ENCODE measurements around the gene MRPS34.

Gene MRPS34

GRCh38 chr16:1794221-1794871 is 21.4 kb upstream of the MRPS34 start:
- DNase-seq: no peak

DNA sequence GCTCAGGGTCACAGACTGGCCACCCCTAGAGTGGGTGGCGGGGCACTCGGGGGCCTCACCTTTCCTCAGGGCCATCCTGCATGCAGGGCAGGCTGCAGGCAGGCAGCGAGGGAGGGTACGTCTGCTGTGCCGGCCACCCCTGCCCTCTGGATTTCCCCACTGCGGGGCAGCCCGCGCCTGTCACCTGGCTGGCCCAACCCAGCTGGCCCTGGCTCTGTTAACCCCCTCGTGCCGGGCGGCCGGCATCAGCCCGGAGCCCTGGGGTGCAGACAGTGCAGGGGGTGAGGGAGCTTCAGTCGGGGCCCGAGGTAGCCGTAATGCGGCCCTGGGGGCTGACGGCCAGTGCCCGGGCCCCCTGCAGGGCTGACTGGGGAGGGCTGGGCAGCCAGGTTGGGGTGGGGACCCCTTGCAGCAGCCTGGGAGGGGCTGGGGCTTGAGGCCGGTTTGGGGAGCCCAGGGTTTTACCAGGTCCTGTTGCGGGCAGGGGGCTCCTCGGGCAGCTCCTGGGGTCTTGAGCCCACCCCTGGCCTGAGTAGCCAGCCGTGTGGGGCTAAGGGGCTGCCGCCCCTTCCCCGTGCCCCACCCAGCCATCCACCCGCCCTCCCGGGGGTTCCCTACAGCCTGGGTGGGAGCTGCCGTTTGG is 20.8 kb upstream of the MRPS34 start, which contains the start of gene IGFALS:
IGFALS (minus strand) TSS at position 128 of the 643 bp plus-strand sequence; CDS start at position 75, 53 bp downstream.
- no peak for DNase-seq

- DNase-seq: no peak
Observed at GRCh38 chr16:1792836-1793577, 20.1 kb upstream of the MRPS34 start.

- DNase-seq: no peak
Observed at GRCh38 chr16:1791943-1792812, 19.2 kb upstream of the MRPS34 start.

GRCh38 chr16:1791256-1791942 is 18.5 kb upstream of the MRPS34 start:
- DNase-seq: no peak

DNA sequence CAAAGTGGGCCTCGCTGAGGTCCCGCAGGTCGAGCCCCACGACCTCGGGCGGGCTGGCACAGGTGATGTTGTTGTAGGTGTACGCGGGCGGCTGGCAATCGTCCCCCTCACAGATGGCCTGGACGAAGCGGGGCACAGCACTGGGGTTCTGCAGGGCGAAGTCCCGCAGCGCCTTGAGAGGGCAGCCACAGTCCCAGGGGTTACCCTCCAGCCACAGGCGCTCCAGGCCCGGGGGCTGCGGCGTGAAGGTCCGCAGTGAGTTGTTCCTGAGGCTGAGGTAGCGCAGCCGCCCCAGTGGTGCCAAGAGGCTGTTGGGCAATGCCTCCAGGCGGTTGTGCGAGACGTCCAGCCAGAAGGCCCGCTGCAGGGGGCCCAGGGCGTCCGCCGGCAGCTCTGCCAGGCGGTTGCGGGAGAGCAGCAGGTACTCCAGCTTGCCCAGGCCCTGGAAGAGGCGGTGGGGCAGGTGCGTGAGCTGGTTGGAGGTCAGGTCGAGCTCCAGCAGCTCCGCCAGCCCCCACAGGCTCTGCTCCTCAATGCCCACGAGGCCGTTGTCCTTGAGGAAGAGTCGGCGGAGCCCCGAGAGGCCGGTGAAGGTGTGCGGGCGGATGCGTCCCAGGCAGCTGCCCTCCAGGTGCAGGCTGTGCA is 17.8 kb upstream of the MRPS34 start:
- DNase-seq: no peak

DNA sequence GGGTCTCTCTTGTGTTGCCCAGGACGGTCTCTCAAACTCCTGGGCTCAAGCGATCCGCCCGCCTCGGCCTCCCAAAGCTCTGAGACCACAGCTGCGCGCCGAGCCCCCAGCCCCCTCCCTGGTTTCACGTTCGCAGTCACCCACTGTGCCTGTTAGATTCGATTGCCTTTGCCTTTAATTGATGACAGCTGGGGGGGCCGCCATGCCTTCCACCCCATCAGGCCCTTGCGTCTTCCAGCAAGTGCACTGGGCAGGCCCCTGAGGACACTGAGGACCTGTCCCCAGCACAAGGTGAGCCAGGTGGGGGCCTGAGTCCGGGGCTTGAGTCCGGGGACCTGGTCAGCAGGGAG is 17.3 kb upstream of the MRPS34 start:
- no peak for DNase-seq

DNA sequence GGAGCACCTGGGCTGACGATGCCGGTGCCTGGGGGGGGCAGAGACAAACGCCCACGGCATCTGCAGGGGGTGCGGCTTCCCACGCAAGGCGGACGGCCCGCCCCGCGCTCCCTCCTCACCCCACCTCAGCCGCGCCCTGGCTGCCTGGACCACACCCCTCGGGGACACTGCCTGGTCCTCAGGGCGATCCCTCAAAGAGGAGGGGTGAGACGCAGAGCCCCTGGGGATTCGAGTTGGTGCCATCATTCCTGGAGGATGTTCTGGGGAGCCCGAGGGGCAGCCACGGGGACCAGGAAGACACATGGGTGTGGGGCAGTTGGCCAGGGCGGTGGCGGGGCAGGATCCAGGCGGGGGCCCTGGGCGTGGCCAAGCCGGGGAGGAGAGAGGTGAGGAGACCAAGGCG is 16.7 kb upstream of the MRPS34 start:
- no peak for DNase-seq

DNA sequence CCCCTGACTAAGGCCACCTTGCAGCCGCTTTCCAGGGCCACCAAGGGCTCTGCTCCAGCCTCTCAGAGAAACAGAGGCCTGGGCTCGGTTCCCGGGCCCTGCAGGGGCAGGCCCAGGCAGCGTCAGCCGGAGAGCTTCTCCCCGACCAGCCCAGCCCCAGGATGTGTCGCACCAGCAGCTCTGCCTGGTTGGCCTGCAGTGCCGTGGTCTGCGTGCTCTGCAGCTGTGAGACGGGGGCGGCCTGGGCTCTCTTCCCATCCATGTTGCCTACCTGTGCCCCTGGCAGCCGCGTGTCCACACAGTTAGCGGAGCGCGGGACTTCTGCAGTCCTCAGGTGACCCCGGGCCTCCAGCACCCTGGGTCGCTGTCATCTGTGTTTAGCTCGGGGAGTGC is 15.8 kb upstream of the MRPS34 start:
- no peak for DNase-seq

GRCh38 chr16:1788095-1788707 is 15.3 kb upstream of the MRPS34 start:
- no peak for DNase-seq

DNA sequence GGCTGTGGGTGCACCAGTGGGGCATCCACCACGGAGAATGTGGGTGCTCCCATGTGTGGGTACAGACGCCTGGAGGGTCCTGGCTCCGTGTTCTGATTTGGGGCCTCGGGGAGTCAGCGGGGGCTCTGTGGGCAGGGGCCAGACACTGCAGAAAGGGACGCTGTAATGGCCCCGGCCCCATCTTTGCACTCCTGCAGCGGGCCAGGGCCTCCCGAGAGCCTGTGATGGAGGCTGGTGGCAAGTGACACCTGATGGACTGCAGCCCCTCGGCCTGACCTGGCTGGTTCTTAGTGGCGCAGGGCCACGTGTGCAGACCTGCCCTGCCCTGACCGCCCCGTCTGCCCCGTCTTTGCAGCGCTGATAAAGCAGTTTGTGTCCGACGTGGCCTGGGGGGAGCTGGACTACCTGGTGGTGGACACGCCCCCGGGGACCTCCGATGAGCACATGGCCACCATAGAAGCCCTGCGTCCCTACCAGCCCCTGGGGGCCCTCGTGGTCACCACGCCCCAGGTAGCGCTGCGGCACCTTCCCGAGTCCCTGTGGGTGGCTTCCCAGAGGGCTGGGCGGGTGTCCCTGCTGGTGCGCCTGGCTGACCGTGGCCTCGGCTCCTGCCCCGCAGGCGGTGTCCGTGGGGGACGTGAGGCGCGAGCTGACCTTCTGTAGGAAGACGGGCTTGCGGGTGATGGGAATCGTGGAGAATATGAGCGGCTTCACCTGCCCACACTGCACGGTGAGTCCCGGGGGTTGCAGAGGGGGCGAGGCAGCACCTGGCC is 14.6 kb upstream of the MRPS34 start:
- no peak for DNase-seq

GRCh38 chr16:1787056-1787321 is 14.1 kb upstream of the MRPS34 start:
- DNase-seq: no peak

DNA sequence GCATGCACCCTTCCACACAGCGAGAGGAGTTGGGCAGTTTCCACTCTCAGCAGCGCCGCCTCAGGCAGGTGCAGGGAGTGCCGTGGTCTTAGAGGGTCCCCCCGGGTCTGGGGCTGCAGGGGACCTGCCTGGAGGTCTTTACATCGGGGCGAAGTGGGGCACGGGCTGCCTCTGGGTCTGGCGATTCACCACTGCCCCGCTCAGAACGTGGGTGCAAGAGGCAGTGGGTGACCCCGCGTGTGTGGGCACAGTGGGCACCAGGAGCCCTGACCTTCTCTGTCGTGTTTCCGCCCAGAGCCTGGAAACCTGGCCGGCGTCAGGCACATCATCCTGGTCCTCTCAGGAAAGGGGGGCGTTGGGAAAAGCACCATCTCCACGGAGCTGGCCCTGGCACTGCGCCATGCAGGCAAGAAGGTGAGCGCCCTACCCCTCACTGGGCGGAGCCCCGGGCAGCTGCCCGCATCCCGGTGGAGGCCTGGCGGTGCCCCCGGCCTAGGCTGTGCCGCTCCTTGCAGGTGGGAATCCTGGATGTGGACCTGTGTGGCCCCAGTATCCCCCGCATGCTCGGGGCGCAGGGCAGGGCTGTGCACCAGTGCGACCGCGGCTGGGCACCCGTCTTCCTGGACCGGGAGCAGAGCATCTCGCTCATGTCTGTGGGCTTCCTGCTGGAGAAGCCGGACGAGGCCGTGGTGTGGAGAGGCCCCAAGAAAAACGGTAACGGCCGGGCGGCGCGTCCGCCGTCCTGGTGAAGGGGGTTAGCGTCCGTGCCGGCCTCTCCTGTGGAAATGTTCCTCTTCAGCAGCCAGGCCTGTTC is 13.5 kb upstream of the MRPS34 start:
- DNase-seq: no peak

DNA sequence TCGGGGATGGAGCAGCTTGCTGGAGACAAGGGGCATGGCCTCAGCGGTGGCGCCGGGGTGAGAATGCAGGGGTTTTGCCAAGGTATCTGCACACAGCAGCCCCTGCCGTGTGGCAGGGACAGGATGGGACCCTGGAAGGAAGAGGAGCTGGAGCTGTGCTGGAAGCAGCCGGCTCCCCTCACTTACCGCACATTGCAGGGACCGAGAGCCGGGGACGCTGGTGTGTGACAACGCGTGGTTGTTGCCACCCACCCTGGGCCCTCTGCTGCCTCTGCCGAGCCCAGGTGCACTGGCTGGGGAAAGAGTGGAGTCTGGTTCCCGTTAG is 12.9 kb upstream of the MRPS34 start:
- no peak for DNase-seq

DNA sequence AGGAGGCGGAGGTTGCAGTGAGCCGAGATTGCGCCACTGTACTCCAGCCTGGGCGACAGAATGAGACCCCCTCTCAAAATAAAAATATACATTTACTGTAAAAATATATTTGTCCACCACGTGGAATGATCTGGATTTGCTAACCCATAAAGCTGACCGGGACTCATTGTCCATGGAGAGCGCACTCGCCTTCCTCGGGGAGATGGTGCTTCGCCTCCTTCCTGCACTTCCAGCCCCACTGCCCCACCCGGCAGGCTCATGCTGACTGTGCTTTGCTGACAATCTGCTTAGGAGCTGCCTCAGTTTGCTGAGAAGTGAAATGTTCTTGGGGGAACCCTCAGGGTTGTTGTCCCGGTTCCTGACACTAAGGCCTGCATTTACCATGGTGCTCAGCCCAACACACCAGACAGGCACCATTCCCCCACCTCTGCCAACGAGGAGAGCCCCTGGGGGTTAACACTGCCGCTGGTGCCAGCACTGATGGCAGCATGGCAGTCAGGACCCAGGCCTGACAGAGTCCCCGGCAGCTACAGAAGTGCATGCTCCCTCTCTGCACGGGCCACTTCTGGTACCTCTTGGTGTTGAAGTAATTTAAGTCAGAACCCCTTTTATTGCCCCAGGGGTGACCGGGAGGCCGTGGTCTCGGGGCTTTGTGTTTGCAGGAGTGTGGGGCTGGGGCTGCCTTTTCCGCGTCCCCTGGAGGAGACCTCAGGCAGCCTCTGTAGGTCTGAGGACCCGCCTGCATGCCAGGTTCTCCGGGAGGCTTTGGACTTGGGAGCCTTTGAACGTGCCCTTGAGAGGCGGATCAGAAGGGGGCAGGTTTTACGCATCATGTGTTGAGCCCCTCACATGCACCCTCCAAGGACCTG is 12.3 kb upstream of the MRPS34 start:
- no peak for DNase-seq

GRCh38 chr16:1782408-1783264 is 9.7 kb upstream of the MRPS34 start, which contains the start of the genes NUBP2 and SPSB3:
Gene NUBP2 (plus strand): TSS chr16:1782960. CDS start chr16:1783021, 61 bp downstream.
Gene SPSB3 (minus strand): TSS chr16:1782571. CDS start chr16:1781483, 1,088 bp downstream.
- DNase-seq: peak; percentile 98

DNA sequence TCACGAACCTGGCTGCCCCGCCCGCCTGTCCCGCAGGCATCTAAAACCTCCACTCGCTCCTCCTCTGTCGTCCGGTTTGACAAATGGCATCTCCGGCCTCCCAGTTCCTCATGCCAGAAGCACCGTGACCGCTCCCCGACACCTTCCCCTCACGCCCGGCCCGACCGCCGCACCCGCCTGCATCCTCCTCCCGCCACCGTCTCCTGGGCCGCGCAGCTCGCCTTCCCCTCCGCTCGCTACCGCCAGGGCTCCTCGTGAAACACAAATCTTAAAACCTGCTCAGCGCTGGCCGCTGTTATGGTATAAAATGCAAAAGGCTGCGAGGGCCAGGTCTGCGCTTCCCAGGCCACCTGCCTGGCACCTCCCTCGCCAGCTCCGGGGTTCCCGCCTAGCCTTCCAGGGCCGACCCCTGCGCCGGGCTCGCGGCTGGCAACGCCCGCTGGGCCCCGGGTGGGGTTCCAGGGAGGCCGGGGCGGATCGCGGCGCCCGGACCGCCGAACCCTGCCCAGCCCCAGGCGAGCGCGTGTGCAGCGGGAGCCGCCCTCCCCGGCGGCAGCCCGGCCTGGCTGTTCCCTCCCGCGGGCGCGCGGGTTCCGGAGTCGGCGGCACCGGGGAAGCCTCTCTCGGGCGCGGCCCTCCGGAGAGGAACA is 8.9 kb upstream of the MRPS34 start:
- DNase-seq: no peak

DNA sequence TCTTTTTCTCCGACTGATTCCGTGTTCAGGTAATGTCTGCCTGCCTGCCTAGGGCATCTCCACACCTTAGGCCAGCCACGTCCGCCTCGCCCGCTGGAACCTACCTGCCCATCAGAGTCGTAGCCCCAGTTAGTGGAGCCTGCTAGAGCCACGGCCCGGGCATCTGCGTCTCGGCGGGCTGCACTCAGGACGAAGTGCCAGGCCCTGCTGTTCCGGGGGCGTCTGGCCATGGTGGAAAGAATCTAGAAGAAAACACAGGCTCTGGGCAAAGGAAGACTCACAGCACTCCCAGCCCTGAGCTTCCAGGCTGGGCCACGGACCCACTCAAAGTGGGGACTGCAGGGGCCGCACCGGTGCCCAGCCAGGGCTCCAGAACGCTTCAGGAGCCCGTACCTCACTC is 8.3 kb upstream of the MRPS34 start:
- DNase-seq: no peak

All from NCI-H1417 treated with DMSO at 0.1 percent for 48 hours (cell line).